K562 (cell line): Measurements from ENCODE around the gene USP20. TPM values are rescaled to one million over a fixed set of nuclear protein-coding genes. Genes with fewer than 3 reads are reported as not detected.
A peak's percentile ranks its signal among the peaks of the same experiment; 100 is the strongest.

ENCODE experiments used
- BCL6 ChIP-seq: fragments of 250-450 bp; sonication (Bioruptor Pico); IDR thresholded peaks from 2 replicates; pipeline ENCODE4 v1.4.0; 2020
- CBX3 ChIP-seq, 2 experiments: IDR thresholded peaks; 1 replicate in 1 of 2; 2 replicates in 1 of 2; pipeline ENCODE4 v1.6.1; 2012; ENCODE audit warnings: inconsistent platforms in 2 of 2, low read length in 2 of 2, borderline replicate concordance in 1 of 2, control low read depth in 1 of 2
- CXXC5 ChIP-seq: fragments of 250-450 bp; sonication (Bioruptor Pico); IDR thresholded peaks from 2 replicates; pipeline ENCODE4 v1.8.0; 2022; ENCODE audit warnings: inconsistent platforms, mild to moderate bottlenecking, moderate library complexity
- FOXK2 ChIP-seq, 2 experiments: fragments of 450-650 bp; IDR thresholded peaks in 1 of 2; conservative IDR thresholded peaks in 1 of 2; 2 replicates each; pipeline ENCODE4 v1.6.1; 2016; ENCODE audit warnings: low read depth in 2 of 2, mild to moderate bottlenecking in 1 of 2
- HCFC1 ChIP-seq: IDR thresholded peaks from 2 replicates; pipeline ENCODE4 v1.6.1; 2012; ENCODE audit warnings: low read depth, low read length, improper control_type of control experiment
- HDAC6 ChIP-seq: IDR thresholded peaks from 2 replicates; pipeline ENCODE4 v1.6.1; 2012; ENCODE audit warnings: low read depth, mild to moderate bottlenecking, control low read depth, inconsistent platforms, low read length, moderate library complexity
- KDM4B ChIP-seq, 2 experiments: fragments of 450-650 bp in 1 of 2; sonication (generic) in 1 of 2; IDR thresholded peaks; 2 replicates each; pipeline ENCODE4 v1.6.1; 2016 to 2017; ENCODE audit warnings: borderline replicate concordance in 2 of 2, antibody characterized with exemption in 1 of 2, low read depth in 1 of 2, mild to moderate bottlenecking in 1 of 2
- MEIS2 ChIP-seq: fragments of 450-650 bp; IDR thresholded peaks from 2 replicates; pipeline ENCODE4 v1.6.1; 2014; ENCODE audit warnings: mild to moderate bottlenecking; ENCODE audit not compliant: partially characterized antibody
- NCOR1 ChIP-seq: fragments of 450-650 bp; IDR thresholded peaks from 2 replicates; pipeline ENCODE4 v1.6.1; 2016; ENCODE audit warnings: mild to moderate bottlenecking, moderate library complexity
- NR4A1 ChIP-seq, 2 experiments: fragments of 250-450 bp in 1 of 2; fragments of 450-650 bp in 1 of 2; sonication (Bioruptor Pico) in 1 of 2; IDR thresholded peaks; 2 replicates each; pipeline versions ENCODE4 v1.4.0 to v1.6.1; 2016 to 2020; ENCODE audit warnings: mild to moderate bottlenecking in 2 of 2, missing compliant biosample characterization in 1 of 2, missing genetic modification characterization in 1 of 2, moderate library complexity in 1 of 2
- PHTF2 ChIP-seq: fragments of 250-450 bp; sonication (Bioruptor Pico); IDR thresholded peaks from 2 replicates; pipeline ENCODE4 v1.5.0; 2021; ENCODE audit warnings: mild to moderate bottlenecking
- SP1 ChIP-seq: sonication (generic); formaldehyde crosslinking; IDR thresholded peaks from 2 replicates; pipeline ENCODE4 v1.8.1; 2022; ENCODE audit warnings: mild to moderate bottlenecking, missing genetic modification reagents
- SPI1 ChIP-seq: IDR thresholded peaks from 2 replicates; pipeline ENCODE4 v1.6.1; 2011; ENCODE audit warnings: low read depth, low read length, control low read depth, borderline replicate concordance
- ZBTB1 ChIP-seq: sonication (generic); formaldehyde crosslinking; IDR thresholded peaks from 2 replicates; pipeline ENCODE4 v1.8.1; 2023; ENCODE audit warnings: missing genetic modification reagents, low read depth, mild to moderate bottlenecking, borderline replicate concordance
- ZBTB8A ChIP-seq: fragments of 450-650 bp; IDR thresholded peaks from 2 replicates; pipeline ENCODE4 v1.6.1; 2018; ENCODE audit warnings: mild to moderate bottlenecking, moderate library complexity; ENCODE audit not compliant: partially characterized antibody
- ZNF41 ChIP-seq: fragments of 250-450 bp; sonication (Bioruptor Pico); conservative IDR thresholded peaks from 2 replicates; pipeline ENCODE4 v1.4.0; 2020; ENCODE audit warnings: mild to moderate bottlenecking
- ZNF764 ChIP-seq: fragments of 250-450 bp; sonication (Bioruptor Pico); IDR thresholded peaks from 2 replicates; pipeline ENCODE4 v1.4.0; 2020; ENCODE audit warnings: low read depth, mild to moderate bottlenecking, moderate library complexity
- polyA plus RNA-seq, 8 experiments: library from polyadenylated mRNA; depleted of rRNA in 4 of 8; stranded (reverse) in 5 of 8; unstranded in 3 of 8; fragments of >200 nt; fragmentation: Nextera tagmentation in 2 of 8; fragmentation: Illumina TruSeq in 1 of 8; extraction: Ambion mirVana in 2 of 8; extraction: Trizol in 1 of 8; gene quantifications; 2 replicates each; pipeline versions ENCODE4 v1.2.1 to v1.2.3, GENCODE V29; 2011 to 2014; ENCODE audit warnings: inconsistent platforms in 1 of 8, missing spikeins in 1 of 8
- total RNA-seq, 7 experiments: library from RNA; depleted of rRNA in 6 of 7; stranded (reverse); fragments of >200 nt in 6 of 7; fragmentation: Illumina TruSeq in 2 of 7; extraction: Trizol in 2 of 7; gene quantifications; 2 replicates each; pipeline versions ENCODE4 v1.2.1 to v1.2.3, GENCODE V29; 2011 to 2021; ENCODE audit warnings: low replicate concordance in 1 of 7
- TF ChIP-seq, protein P1 (sequence below): fragments of 450-650 bp; formaldehyde crosslinking; conservative IDR thresholded peaks from 2 replicates; pipeline ENCODE4 v1.4.0; 2022; ENCODE audit warnings: mild to moderate bottlenecking, missing genetic modification characterization
- TF ChIP-seq, protein P2 (sequence below): sonication (generic); formaldehyde crosslinking; IDR thresholded peaks from 2 replicates; pipeline ENCODE4 v1.8.0; 2022; ENCODE audit warnings: mild to moderate bottlenecking, missing genetic modification reagents
- TF ChIP-seq, protein P3 (sequence below): sonication (generic); formaldehyde crosslinking; IDR thresholded peaks from 2 replicates; pipeline ENCODE4 v1.8.1; 2022; ENCODE audit warnings: missing genetic modification reagents
- TF ChIP-seq, protein P4 (sequence below): sonication (generic); formaldehyde crosslinking; IDR thresholded peaks from 2 replicates; pipeline ENCODE4 v1.8.0; 2022; ENCODE audit warnings: missing genetic modification reagents, mild to moderate bottlenecking, borderline replicate concordance
- TF ChIP-seq, protein P5 (sequence below), 2 experiments: IDR thresholded peaks; 2 replicates each; pipeline ENCODE4 v1.6.1; 2011; ENCODE audit warnings: borderline replicate concordance in 1 of 2, control low read depth in 1 of 2, low read depth in 1 of 2, low read length in 1 of 2, mild to moderate bottlenecking in 1 of 2, mixed read lengths in 1 of 2, moderate library complexity in 1 of 2; ENCODE audit not compliant: insufficient read depth in 1 of 2, insufficient read length in 1 of 2, poor library complexity in 1 of 2, severe bottlenecking in 1 of 2; ENCODE audit errors: extremely low read depth in 1 of 2

Gene USP20
- total and polyA plus RNA-seq, 9 of the 15 experiments (the other 6 are each of a cell fraction or from before 2014, with no cell fraction given), result 1.9 to 136 (median 49.1) TPM

DNA sequence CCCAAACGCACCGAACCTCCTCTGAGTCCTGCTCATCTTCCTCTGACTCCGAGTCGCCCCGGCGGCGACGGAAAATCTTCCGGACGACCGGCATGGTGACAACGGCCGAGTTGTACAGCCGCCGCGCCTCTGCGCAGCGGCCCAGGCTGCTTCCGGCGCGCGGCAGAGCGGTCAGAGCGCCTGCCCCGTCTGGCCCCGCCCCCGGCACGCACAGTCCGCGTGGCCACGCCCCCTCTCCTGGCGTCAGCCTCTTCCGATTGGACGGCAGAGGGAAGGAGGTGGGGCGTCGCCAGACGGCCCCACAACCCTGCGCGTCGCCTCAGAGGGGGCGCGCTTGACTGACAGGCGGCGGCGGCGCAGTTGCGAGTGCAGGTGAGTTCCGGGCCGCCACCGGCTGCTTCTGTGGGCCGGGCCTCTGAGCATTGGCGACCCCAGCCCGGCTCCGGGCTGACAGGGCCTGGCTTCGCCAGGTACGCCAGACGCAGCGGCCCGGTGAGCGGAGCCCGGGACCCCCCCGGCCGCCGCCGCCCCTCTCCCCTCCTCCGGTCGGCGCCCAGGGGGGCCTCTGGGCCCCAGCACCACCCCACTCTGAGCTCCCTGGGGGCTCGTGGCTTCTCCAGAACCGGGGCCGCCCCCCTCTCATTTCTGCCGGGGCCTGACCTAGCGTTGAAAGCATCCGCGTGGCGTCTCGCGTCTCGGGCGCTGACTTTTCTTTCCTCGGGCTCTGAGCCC, at the start of gene USP20, which contains the start of gene C9orf78 (continued):
- TF ChIP-seq NCOR1, result no peak
- TF ChIP-seq CXXC5, result peak; percentile 95
- TF ChIP-seq SP1 (CRISPR knock-in tag), result peak; percentile 98
- peak; percentile 60 to 83 for TF ChIP-seq FOXK2 (conservative IDR thresholded peaks at IDR 0.05 in 1 of 2, IDR thresholded peaks at IDR 0.05 in 1 of 2; ENCODE audit: low read depth in 2 of 2)
- peak; percentile 93 for TF ChIP-seq MEIS2
- TF ChIP-seq ZBTB8A, result no peak
- no peak for TF ChIP-seq SPI1
- TF ChIP-seq HDAC6, result no peak
- no peak for TF ChIP-seq KDM4B (IDR thresholded peaks at IDR 0.05; ENCODE audit: borderline replicate concordance in 2 of 2, low read depth in 1 of 2)
- TF ChIP-seq, protein P1, sequence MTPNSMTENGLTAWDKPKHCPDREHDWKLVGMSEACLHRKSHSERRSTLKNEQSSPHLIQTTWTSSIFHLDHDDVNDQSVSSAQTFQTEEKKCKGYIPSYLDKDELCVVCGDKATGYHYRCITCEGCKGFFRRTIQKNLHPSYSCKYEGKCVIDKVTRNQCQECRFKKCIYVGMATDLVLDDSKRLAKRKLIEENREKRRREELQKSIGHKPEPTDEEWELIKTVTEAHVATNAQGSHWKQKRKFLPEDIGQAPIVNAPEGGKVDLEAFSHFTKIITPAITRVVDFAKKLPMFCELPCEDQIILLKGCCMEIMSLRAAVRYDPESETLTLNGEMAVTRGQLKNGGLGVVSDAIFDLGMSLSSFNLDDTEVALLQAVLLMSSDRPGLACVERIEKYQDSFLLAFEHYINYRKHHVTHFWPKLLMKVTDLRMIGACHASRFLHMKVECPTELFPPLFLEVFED (CRISPR knock-in tag), result 0 out of 2 replicates have a peak, but pooled peaks have one; percentile 17
- TF ChIP-seq CBX3 (IDR thresholded peaks at IDR 0.05; ENCODE audit: borderline replicate concordance in 1 of 2, low read length in 2 of 2), result no peak
- TF ChIP-seq ZBTB1 (CRISPR knock-in tag), result no peak
- TF ChIP-seq, protein P2, sequence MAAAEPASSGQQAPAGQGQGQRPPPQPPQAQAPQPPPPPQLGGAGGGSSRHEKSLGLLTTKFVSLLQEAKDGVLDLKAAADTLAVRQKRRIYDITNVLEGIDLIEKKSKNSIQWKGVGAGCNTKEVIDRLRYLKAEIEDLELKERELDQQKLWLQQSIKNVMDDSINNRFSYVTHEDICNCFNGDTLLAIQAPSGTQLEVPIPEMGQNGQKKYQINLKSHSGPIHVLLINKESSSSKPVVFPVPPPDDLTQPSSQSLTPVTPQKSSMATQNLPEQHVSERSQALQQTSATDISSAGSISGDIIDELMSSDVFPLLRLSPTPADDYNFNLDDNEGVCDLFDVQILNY (CRISPR knock-in tag), result no peak
- TF ChIP-seq, protein P3, sequence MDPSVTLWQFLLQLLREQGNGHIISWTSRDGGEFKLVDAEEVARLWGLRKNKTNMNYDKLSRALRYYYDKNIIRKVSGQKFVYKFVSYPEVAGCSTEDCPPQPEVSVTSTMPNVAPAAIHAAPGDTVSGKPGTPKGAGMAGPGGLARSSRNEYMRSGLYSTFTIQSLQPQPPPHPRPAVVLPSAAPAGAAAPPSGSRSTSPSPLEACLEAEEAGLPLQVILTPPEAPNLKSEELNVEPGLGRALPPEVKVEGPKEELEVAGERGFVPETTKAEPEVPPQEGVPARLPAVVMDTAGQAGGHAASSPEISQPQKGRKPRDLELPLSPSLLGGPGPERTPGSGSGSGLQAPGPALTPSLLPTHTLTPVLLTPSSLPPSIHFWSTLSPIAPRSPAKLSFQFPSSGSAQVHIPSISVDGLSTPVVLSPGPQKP (CRISPR knock-in tag), result no peak
- TF ChIP-seq, protein P4, sequence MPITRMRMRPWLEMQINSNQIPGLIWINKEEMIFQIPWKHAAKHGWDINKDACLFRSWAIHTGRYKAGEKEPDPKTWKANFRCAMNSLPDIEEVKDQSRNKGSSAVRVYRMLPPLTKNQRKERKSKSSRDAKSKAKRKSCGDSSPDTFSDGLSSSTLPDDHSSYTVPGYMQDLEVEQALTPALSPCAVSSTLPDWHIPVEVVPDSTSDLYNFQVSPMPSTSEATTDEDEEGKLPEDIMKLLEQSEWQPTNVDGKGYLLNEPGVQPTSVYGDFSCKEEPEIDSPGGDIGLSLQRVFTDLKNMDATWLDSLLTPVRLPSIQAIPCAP (CRISPR knock-in tag), result no peak
- TF ChIP-seq, protein P5, sequence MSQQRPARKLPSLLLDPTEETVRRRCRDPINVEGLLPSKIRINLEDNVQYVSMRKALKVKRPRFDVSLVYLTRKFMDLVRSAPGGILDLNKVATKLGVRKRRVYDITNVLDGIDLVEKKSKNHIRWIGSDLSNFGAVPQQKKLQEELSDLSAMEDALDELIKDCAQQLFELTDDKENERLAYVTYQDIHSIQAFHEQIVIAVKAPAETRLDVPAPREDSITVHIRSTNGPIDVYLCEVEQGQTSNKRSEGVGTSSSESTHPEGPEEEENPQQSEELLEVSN (IDR thresholded peaks at IDR 0.05; ENCODE audit: borderline replicate concordance in 1 of 2, extremely low read depth in 1 of 2, insufficient read depth in 1 of 2, insufficient read length in 1 of 2, low read depth in 1 of 2, low read length in 1 of 2, poor library complexity in 1 of 2, severe bottlenecking in 1 of 2), result peak in 1 of 2 experiments; percentile 26
- TF ChIP-seq NR4A1 (CRISPR knock-in tag; IDR thresholded peaks at IDR 0.05), result 0 out of 2 replicates have a peak, but pooled peaks have one; percentile 36
- TF ChIP-seq NR4A1 (tag; IDR thresholded peaks at IDR 0.05), result no peak
- no peak for TF ChIP-seq PHTF2 (CRISPR knock-in tag)
- no peak for TF ChIP-seq BCL6 (CRISPR knock-in tag)
- TF ChIP-seq HCFC1, result peak; percentile 89
- TF ChIP-seq ZNF764 (CRISPR knock-in tag), result no peak
- 0 out of 2 replicates have a peak, but pooled peaks have one; percentile 34 for TF ChIP-seq ZNF41 (CRISPR knock-in tag)
